ENCODE results near the gene G2E3. TPM values are rescaled to one million over a fixed set of nuclear protein-coding genes. Genes with fewer than 3 reads are reported as not detected.

Gene G2E3
- total RNA-seq, 1 experiment from 2014 or later: 34.1 TPM

- Mint-ChIP-seq H3K27me3 (ENCODE audit: insufficient read depth, unreplicated experiment) (no peaks in the 10 kb centered on the region), H3K4me3 (ENCODE audit: unreplicated experiment) (no peak overlapping the region), H3K36me3 (ENCODE audit: insufficient read depth, unreplicated experiment) (peaks cover 69% of the 10 kb centered on the region), H3K9me3 (ENCODE audit: unreplicated experiment) (no peaks in the 10 kb centered on the region), H3K27ac (ENCODE audit: low read depth, unreplicated experiment) (no peak overlapping the region), H3K4me1 (ENCODE audit: insufficient read depth, unreplicated experiment) (no peaks in the 10 kb centered on the region)
- ChIA-PET POLR2A (interaction anchor here (0.6 to 1.4 kb wide), 5 partner anchors 12 to 126 kb away, joined by 3 read pairs; partner anchors contain the start of gene SCFD1), CTCF (interaction anchor here (1.2 to 2.1 kb wide), 2 partner anchors 9 to 11 kb away, joined by 4 to 9 read pairs; no protein-coding TSS in a partner anchor)
- no peak for TF ChIP-seq CTCF (IDR thresholded peaks at IDR 0.05; ENCODE audit: unreplicated experiment)
- no peak for DNase-seq (ENCODE audit: unreplicated experiment)
- no TSS peak for BruUV-seq (replicated peaks)
- intact Hi-C loops (cut with micrococcal nuclease): no loop called here
Observed at GRCh38 chr14:30645600-30645999, 86.6 kb downstream of the G2E3 start.

GRCh38 chr14:30648471-30648870, 89.5 kb downstream of the G2E3 start:
- no peak for DNase-seq (ENCODE audit: unreplicated experiment)
- peaks cover 68% of the 10 kb centered on the region for H3K36me3 Mint-ChIP-seq (ENCODE audit: insufficient read depth, unreplicated experiment)
- H3K9me3 Mint-ChIP-seq (ENCODE audit: unreplicated experiment): no peaks in the 10 kb centered on the region
- POLR2A ChIA-PET: interaction anchor here (1.0 to 1.1 kb wide), 2 partner anchors 27 to 38 kb away, joined by 3 read pairs; partner anchors contain the start of gene SCFD1
- H3K4me3 Mint-ChIP-seq (ENCODE audit: unreplicated experiment): no peak overlapping the region
- no peaks in the 10 kb centered on the region for H3K27me3 Mint-ChIP-seq (ENCODE audit: insufficient read depth, unreplicated experiment)
- H3K27ac Mint-ChIP-seq (ENCODE audit: low read depth, unreplicated experiment): no peak overlapping the region
- no TSS peak for BruUV-seq (replicated peaks)
- CTCF ChIA-PET: interaction anchor here (0.6 to 1.1 kb wide), 2 partner anchors 9 to 301 kb away, joined by 3 to 6 read pairs; no protein-coding TSS in a partner anchor
- no peak for TF ChIP-seq CTCF (IDR thresholded peaks at IDR 0.05; ENCODE audit: unreplicated experiment)
- intact Hi-C loops (cut with micrococcal nuclease): no loop called here
- H3K4me1 Mint-ChIP-seq (ENCODE audit: insufficient read depth, unreplicated experiment): no peaks in the 10 kb centered on the region

DNA sequence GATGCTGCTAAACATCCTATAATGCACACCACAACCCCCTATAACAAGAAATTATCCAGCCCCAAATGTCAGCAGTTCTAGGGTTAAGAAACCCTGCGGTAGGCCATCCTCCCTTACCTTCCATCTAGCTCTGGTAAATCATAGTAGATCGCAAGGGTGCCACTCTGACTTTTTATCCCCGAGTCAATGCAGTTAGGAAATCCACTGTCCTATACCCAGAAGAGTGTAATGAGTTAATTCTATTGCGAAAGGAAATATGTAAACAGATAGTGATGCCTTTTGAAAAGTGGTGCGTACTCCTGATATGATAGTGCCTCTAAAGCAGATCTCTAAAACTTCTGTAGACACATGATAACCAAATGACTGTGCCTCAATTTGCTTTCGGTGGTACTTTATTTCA, 93.0 kb downstream of the G2E3 start:
- BruUV-seq (replicated peaks): no TSS peak
- TF ChIP-seq CTCF (IDR thresholded peaks at IDR 0.05; ENCODE audit: unreplicated experiment): no peak
- Mint-ChIP-seq H3K27ac (ENCODE audit: low read depth, unreplicated experiment) (no peak overlapping the region), H3K4me3 (ENCODE audit: unreplicated experiment) (no peak overlapping the region), H3K27me3 (ENCODE audit: insufficient read depth, unreplicated experiment) (no peaks in the 10 kb centered on the region), H3K36me3 (ENCODE audit: insufficient read depth, unreplicated experiment) (peaks cover 45% of the 10 kb centered on the region), H3K4me1 (ENCODE audit: insufficient read depth, unreplicated experiment) (no peaks in the 10 kb centered on the region), H3K9me3 (ENCODE audit: unreplicated experiment) (no peaks in the 10 kb centered on the region)
- ChIA-PET POLR2A (interaction anchor here (1.3 kb wide), 1 partner anchor 43 kb away, joined by 3 read pairs; no protein-coding TSS in a partner anchor), CTCF (interaction anchor here (0.6 kb wide), 1 partner anchor 30 kb away, joined by 3 read pairs; the partner anchor contains the start of gene SCFD1)
- no peak for DNase-seq (ENCODE audit: unreplicated experiment)
- intact Hi-C loops (cut with micrococcal nuclease): loop anchor here (10.0 kb wide), 1 partner anchor 703 kb away; no protein-coding TSS in a partner anchor

DNA sequence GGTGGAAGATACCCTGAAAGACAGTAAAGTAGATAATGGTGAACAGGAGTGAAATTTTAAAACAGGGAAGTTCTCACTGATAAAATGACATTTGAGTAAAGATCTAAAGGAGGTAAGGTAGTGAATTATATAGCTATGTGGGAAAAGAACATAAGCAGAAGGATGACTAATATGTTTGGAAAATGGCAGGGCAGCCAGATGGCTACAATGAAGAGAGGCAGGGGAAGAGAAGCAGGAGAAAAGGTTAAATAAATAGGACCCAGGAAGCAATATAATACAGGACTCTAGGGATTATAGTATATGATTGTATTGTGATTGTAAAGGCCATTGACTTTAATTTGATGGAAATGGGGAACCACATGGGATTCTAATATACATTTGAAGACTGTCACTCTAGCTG, 96.2 kb downstream of the G2E3 start:
- Mint-ChIP-seq H3K4me3 (ENCODE audit: unreplicated experiment) (no peak overlapping the region), H3K4me1 (ENCODE audit: insufficient read depth, unreplicated experiment) (no peaks in the 10 kb centered on the region), H3K9me3 (ENCODE audit: unreplicated experiment) (no peaks in the 10 kb centered on the region), H3K27me3 (ENCODE audit: insufficient read depth, unreplicated experiment) (no peaks in the 10 kb centered on the region), H3K36me3 (ENCODE audit: insufficient read depth, unreplicated experiment) (peaks cover 27% of the 10 kb centered on the region), H3K27ac (ENCODE audit: low read depth, unreplicated experiment) (no peak overlapping the region)
- intact Hi-C loops (cut with micrococcal nuclease): loop anchor here (5.0 to 10.0 kb wide), 2 partner anchors 700 to 1907 kb away; no protein-coding TSS in a partner anchor
- TF ChIP-seq CTCF (IDR thresholded peaks at IDR 0.05; ENCODE audit: unreplicated experiment): no peak
- ChIA-PET POLR2A (interaction anchor here (0.7 kb wide), 1 partner anchor 33 kb away, joined by 3 read pairs; the partner anchor contains the start of gene SCFD1), CTCF (interaction anchor here (0.6 to 1.7 kb wide), 9 partner anchors 10 to 700 kb away, joined by 3 to 9 read pairs (median 3); partner anchors contain the start of gene SCFD1)
- DNase-seq (ENCODE audit: unreplicated experiment): no peak
- BruUV-seq (replicated peaks): no TSS peak

Measured in MCF 10A (cell line).